ENCODE data around the gene UNC5B.

The UNC5B gene

GRCh38 chr10:71255808-71256660 is 43.7 kb downstream of the UNC5B start:
- DNase-seq = no peak

GRCh38 chr10:71256661-71257318 is 44.4 kb downstream of the UNC5B start:
- DNase-seq = no peak

GRCh38 chr10:71257319-71257997 is 45.1 kb downstream of the UNC5B start:
- DNase-seq = no peak

- DNase-seq = no peak
These were observed 45.7 kb downstream of the UNC5B start for GRCh38 chr10:71258046-71258445.

GRCh38 chr10:71258446-71259145 is 46.2 kb downstream of the UNC5B start:
- no peak for DNase-seq

GRCh38 chr10:71259282-71259681 is 46.9 kb downstream of the UNC5B start:
- no peak for DNase-seq

- DNase-seq = no peak
These were observed 47.6 kb downstream of the UNC5B start for GRCh38 chr10:71259815-71260501.

GRCh38 chr10:71260622-71261325 is 48.4 kb downstream of the UNC5B start:
- no peak for DNase-seq

GRCh38 chr10:71262027-71262426 is 49.7 kb downstream of the UNC5B start:
- DNase-seq = no peak

- no peak for DNase-seq
These were observed 50.4 kb downstream of the UNC5B start for GRCh38 chr10:71262817-71263216.

GRCh38 chr10:71263376-71263775 is 51.0 kb downstream of the UNC5B start:
- no peak for DNase-seq

GRCh38 chr10:71264345-71265200 is 52.2 kb downstream of the UNC5B start:
- DNase-seq = no peak

GRCh38 chr10:71265201-71265575 is 52.8 kb downstream of the UNC5B start:
- no peak for DNase-seq

- DNase-seq = no peak
These were observed 53.3 kb downstream of the UNC5B start for GRCh38 chr10:71265618-71266146.

- DNase-seq = no peak
These were observed 54.0 kb downstream of the UNC5B start for GRCh38 chr10:71266147-71266917.

- no peak for DNase-seq
These were observed 54.6 kb downstream of the UNC5B start for GRCh38 chr10:71266918-71267442.

GRCh38 chr10:71267508-71268240 is 55.3 kb downstream of the UNC5B start:
- DNase-seq = no peak

- no peak for DNase-seq
These were observed 55.9 kb downstream of the UNC5B start for GRCh38 chr10:71268247-71268691.

GRCh38 chr10:71268758-71269157 is 56.4 kb downstream of the UNC5B start:
- no peak for DNase-seq

Data from activated T-cell treated with anti-CD3 and anti-CD28 coated beads, Interleukin-2, amount 50 U/mL, for 1 hour (primary cell).